ENCODE results near the gene LYRM4.

The LYRM4 gene

DNA sequence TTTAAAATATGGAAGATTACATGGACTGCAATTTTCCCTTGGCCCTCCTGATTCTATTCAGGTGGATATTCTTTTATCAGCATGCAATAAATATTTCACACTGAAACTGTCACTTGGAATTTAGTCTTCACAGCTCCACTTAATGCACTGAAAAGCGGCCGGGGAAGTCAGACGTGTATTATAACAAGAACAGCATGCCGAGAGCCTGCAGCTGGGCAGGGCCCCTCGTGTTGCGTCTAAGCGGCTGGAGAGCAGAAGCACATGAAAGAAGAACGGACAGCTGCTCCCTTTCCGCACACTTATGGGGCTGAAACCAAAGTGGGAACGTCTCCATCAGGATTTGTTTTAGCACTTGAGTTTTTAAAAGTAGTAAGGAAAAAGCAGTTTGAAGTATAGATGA is 57.2 kb downstream of the LYRM4 start:
- no peak for DNase-seq

DNA sequence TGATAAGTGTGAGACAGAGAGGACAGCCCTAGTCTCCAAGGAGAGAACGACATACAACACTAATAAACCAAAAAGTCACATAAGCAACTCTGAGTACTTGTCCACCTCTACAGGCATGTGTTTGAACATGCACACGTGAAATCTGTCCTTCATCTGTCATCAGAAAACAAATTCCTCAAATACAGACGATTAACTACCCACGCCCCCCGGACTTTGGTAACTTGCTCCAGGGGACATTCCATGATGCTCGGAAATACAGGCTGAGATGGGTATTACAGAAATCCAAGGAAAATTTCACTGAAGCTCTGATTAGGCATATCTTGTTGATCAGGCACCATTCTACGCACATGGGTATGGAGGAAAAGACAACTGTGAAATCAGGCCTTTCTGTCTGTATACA is 57.8 kb downstream of the LYRM4 start:
- no peak for DNase-seq

DNA sequence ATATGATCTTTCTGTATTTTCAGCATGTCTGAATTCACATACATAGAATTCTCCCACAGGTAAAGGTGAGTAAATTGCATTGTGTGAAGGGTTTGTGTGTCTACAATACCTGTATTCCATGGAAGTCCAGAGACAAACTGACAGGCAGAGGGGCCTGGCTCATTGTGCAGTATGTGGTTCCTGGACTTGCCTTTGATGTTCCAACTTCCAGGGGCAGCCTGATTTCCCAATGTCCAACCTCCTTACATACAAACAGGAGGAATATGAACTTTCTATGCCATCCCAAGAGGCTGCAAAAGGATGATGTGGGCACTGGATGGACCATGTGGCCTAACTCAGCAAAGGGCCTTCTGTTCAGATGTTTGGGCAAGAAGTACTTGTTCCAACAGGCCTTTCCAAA is 58.5 kb downstream of the LYRM4 start:
- no peak for DNase-seq

- no peak for DNase-seq
These were observed 59.5 kb downstream of the LYRM4 start for GRCh38 chr6:5201271-5201670.

GRCh38 chr6:5199702-5200101 is 61.0 kb downstream of the LYRM4 start:
- DNase-seq = no peak

- DNase-seq = no peak
These were observed 61.5 kb downstream of the LYRM4 start for GRCh38 chr6:5199283-5199682.

GRCh38 chr6:5197084-5197483 is 63.7 kb downstream of the LYRM4 start:
- DNase-seq = no peak

DNA sequence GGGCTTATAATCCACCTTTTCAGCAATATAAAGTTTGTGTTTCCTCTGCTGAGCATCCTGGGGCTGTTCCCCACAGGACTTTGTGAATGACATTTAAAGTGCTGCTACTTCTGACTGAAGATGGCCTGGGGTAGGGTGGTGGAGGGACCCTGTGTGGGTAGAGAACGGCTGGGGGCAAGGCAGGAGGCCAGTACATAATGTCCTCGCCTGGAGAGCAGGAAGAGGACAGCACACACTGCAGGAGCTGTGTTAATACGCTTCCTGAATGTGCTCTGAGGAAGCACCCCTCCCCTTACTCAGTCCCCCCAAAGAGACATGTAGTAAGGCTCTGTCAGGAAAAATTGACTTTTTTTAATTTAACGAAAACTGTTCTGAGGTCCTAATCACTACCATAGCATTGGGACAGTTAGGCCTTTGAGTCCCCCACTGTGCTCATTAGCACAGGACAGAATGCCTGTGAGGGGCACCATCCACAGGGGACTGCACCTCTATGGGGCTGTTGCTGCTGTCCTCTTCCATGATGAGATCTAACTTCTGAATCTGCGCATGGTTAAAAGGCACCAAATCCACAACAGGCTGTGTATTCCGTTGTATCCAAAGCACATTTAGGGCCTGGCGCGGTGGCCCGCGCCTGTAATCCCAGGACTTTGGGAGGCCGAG is 68.5 kb downstream of the LYRM4 start:
- DNase-seq = no peak

DNA sequence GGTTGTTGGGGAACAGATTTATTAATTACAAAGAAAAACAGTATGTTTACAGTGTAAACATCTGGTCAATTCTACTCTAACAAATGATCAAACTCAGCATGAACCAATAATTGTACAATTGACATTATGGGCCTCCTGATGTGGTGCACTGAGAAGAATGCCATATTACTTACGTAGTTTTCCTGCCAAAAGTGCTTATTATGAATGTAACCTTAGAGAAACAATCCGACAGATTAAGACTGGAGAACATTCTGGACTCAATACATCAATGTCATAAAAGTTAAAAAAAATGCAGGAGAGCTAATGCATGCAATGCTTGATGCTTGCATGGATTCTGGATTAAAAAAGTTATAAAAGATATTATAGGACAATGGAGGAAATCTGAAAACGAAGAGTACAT is 69.0 kb downstream of the LYRM4 start:
- no peak for DNase-seq

- no peak for DNase-seq
These were observed 69.5 kb downstream of the LYRM4 start for GRCh38 chr6:5191222-5191621.

DNA sequence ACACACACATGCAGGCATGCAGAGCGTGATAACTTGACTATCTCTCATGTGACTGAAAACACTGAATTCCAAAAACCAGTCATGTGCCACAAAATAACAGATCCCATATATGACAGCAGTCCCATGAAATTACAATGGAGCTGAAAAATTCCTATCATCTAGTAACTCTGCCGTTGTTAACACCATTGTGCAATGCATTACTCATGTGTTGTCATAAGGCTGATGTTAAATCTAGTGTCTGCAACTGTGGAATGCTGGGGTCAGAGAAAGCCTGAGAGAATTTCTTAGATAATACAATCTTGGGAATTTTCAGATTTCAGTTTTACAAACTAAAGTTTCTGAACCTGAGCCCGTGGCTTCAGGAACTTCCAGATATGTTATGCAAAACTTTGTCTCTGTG is 70.2 kb downstream of the LYRM4 start:
- DNase-seq = no peak

DNA sequence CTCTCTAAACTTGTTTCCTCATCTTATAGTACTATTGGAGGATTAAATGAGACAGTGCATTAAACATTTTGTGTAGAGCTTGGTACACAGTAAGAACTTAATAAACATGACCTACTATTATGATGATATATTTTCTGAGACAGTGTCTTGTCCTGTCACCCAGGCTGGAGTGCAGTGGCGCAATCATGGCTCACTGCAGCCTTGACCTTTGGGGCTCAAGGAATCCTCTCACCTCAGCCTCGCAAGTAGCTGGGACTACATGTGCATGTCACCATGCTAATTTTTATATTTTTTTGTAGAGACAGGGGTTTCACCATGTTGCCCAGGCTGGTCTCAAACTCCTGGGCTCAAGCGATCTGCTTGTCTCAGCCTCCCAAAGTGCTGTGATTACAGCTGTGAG is 72.1 kb downstream of the LYRM4 start:
- no peak for DNase-seq

- no peak for DNase-seq
These were observed 75.9 kb downstream of the LYRM4 start for GRCh38 chr6:5184878-5185277.

- no peak for DNase-seq
These were observed 76.5 kb downstream of the LYRM4 start for GRCh38 chr6:5184218-5184617.

DNA sequence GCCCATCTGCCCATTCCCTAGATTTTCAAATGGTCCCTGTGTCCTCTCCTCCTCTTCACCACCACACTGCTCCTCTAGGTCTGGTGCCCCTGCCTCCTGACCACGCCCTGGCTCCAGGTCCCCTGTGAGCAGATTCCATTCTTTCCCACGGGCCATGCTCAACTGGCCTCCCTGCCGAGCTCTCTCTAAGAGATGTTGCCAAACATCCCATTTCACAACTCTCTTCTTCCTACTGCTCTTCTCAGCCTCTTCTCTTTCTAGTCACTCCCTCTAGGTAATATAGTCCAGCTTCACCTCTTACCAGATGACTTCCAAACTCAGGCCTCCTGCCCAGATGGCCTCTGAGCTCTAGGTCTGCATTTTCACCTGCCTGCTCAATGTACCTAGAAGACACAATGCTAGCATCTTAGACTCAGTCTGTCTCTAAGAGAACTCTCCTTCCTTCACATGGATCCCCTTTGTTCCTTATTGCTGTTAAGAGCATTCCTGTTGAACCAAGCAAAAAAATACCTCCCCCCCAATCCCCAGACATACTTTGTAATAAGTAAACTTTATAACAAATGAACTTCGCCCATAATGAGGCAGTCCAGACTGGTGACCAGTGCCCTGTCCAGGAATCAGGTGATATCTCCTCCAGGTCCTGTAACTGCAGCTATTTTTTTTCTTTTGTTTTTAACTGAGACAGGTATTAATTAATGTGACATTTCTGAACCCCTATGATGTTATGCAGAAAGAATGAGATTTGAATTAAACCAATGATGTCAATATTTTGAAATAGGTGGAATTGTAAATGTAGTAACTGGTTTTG is 79.0 kb downstream of the LYRM4 start:
- DNase-seq = no peak

DNA sequence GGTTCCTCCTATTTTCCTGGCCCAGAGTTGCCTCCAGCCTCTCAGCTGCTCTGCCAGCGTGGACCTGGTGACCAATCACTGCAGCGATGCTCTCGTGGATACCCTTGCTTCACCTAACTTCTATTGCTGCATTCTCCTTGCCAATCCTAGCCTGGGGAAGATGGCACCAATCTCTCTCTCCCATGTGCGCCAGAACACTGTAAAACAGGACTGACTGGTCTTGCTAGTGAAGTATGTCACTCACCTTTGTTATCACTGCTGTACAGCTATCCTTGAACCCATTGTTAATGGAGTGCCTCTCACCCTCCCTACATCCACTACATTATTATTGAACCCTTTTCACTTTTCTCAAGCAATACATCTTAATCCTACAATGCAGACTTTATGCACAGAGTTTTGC is 80.1 kb downstream of the LYRM4 start:
- DNase-seq = no peak

DNA sequence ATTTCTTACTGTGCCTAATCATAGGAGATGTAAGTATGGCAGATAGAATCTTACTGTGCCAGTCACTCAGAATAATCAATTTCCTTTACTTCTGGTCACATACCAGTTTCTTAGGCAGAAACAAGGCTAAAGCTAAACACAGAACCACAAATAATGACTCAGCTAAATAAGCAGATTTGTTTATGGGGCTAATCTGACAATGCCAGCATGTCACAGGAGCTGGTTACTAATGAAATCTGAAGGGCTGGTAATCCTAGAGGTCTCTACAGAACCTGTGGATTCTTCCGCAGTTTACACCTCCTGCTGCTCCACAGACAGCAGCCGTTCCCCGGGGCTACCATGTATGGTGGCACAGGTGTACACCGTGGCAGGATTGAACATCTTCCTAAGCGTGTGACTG is 80.8 kb downstream of the LYRM4 start:
- DNase-seq = no peak

DNA sequence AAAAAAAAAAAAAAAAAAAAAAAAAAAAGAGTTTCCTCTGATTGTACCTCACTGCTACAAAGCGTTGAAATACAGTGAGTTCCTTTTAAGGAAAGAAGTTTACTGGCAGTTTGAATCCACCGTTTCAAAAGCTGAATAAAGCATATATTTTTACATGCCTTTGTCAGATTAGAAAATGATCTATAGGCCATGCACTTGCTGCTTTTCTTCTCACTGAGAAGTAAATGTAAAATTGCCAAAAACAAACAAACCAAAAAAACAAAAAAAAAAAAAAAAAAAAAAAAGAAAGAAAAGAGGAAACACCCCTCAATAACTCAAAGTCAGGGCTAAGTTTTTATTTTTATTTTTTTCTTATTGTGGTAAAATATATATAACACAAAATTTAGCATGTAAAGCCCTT is 81.9 kb downstream of the LYRM4 start:
- no peak for DNase-seq

GRCh38 chr6:5175635-5176034 is 85.1 kb downstream of the LYRM4 start:
- DNase-seq = no peak

DNA sequence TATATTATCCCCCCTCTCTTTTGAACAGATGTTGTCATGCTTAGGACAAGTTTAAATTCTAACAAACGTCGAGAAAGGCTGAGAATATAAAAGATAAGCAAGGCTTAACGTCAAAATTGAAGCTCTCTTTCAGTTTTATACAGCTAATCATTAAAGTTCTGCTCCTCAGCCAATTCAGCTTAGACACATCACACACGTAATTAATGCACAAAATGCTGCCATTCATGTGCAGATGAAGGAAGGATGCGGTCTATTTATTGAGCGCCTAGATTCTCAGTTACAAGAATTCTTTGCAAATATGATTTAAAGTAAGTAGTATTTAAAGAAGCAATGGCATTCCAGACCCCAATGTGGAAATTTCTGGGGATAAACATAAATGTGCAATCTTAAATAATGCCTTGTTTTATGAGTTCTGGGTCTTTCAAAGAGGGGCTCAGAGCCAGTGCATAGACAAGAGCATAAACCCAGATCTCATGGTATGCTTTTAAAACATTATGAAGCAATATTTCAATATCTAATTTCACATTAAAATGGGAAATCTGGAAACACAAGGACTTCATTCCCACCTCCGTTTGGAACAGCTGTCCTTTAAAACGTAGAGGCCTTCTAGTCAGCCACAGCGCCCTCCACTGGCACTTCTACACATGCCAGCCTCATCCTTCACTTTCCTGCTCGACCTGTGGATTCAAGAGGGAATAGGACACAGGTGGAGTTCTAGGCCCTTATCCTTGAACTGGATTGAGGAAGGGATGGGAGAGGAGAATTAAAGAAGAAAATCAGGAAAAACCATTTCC is 85.8 kb downstream of the LYRM4 start:
- DNase-seq = no peak

DNA sequence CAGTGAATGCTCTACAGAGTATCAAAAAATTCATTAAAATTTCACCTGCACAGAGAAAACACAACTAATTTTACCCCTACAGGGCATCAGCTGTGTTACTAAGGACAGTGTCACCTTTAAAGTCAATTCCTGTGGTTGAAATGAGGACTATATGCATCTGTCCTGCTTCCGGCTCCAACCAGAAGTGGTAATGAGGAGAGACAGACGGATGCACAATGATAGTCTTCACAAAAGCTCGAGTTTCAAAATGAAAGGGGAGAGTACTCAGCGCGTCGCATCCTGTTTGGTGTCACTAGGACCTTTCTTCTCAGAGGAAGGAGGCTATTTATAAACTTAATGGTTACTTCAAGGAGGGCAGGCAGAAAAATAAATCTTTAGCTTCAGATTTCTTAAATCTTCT is 86.5 kb downstream of the LYRM4 start:
- DNase-seq = no peak

DNA sequence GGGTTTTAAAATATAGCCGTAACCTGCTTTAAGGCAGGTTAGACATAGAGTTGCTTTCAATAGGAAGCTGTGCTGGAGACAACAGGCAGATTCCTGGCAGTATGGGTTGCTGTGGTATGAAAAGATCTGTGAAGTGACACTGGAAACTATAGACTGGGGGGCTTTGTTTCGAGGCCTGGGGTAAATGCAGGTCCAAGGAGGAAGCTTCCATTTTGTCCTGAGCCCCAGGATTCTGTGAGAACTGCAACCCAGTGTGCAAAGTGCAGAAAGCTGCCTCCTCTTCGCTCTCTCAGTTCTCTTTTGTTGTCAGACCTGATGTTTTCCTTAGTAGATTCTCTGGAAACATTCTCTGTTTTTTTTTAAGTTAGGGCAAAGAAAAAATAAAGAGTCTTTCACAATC is 86.9 kb downstream of the LYRM4 start:
- no peak for DNase-seq

- no peak for DNase-seq
These were observed 87.8 kb downstream of the LYRM4 start for GRCh38 chr6:5172897-5173474.
